Measurements from ENCODE around the gene SLC44A3.

The SLC44A3 gene

GRCh38 chr1:94787691-94788090, 32.5 kb upstream of the SLC44A3 start:
- Histone ChIP-seq H3K4me3 (ENCODE audit: low read depth in 1 of 2, low read length in 2 of 2) (no peak overlapping the region), H3K9ac (ENCODE audit: low read length) (no peak overlapping the region), H3K4me1 (ENCODE audit: insufficient read depth, low read length) (peaks cover 26% of the 10 kb centered on the region), H3K9me3 (ENCODE audit: low read length) (no peaks in the 10 kb centered on the region), H3K36me3 (ENCODE audit: insufficient read depth, low read length) (no peaks in the 10 kb centered on the region), H3K27me3 (ENCODE audit: control insufficient read depth in 1 of 2, insufficient read depth in 2 of 2, low read length in 2 of 2) (no peaks in the 10 kb centered on the region), H3K27ac (ENCODE audit: low read depth, low read length) (no peak overlapping the region)

DNA sequence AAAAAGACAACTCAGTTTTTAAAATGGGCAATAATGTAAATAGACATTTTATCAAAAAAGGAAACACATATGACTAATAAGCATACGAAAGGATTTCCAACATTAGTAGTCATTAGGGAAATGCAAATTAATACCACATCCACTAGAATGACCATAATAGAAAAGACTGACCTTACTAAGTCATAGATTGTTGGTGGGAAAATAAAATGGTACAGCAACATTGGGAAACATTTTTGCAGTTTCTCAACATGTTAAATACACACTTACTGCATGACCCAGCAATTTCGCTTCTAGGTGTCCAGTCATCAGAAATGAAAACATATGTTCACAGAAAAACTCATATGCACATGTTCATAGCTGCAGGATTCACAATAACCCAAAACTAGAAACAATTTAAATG, 29.9 kb upstream of the SLC44A3 start:
- Histone ChIP-seq H3K9ac (ENCODE audit: low read length) (no peak overlapping the region), H3K4me3 (ENCODE audit: low read depth in 1 of 2, low read length in 2 of 2) (no peak overlapping the region), H3K27ac (ENCODE audit: low read depth, low read length) (no peak overlapping the region)

GRCh38 chr1:94790670-94791069, 29.5 kb upstream of the SLC44A3 start:
- Histone ChIP-seq H3K9ac (ENCODE audit: low read length) (no peak overlapping the region), H3K9me3 (ENCODE audit: low read length) (no peaks in the 10 kb centered on the region), H3K4me3 (ENCODE audit: low read depth in 1 of 2, low read length in 2 of 2) (no peak overlapping the region), H3K27ac (ENCODE audit: low read depth, low read length) (no peak overlapping the region), H3K4me1 (ENCODE audit: insufficient read depth, low read length) (peaks cover 19% of the 10 kb centered on the region), H3K36me3 (ENCODE audit: insufficient read depth, low read length) (no peaks in the 10 kb centered on the region), H3K27me3 (ENCODE audit: control insufficient read depth in 1 of 2, insufficient read depth in 2 of 2, low read length in 2 of 2) (no peaks in the 10 kb centered on the region)

More for the DNA sequence above, 29.9 kb upstream of the SLC44A3 start:
- Histone ChIP-seq H3K27me3 (ENCODE audit: control insufficient read depth in 1 of 2, insufficient read depth in 2 of 2, low read length in 2 of 2) (no peaks in the 10 kb centered on the region), H3K36me3 (ENCODE audit: insufficient read depth, low read length) (no peaks in the 10 kb centered on the region), H3K9me3 (ENCODE audit: low read length) (no peaks in the 10 kb centered on the region), H3K4me1 (ENCODE audit: insufficient read depth, low read length) (peaks cover 19% of the 10 kb centered on the region)

DNA sequence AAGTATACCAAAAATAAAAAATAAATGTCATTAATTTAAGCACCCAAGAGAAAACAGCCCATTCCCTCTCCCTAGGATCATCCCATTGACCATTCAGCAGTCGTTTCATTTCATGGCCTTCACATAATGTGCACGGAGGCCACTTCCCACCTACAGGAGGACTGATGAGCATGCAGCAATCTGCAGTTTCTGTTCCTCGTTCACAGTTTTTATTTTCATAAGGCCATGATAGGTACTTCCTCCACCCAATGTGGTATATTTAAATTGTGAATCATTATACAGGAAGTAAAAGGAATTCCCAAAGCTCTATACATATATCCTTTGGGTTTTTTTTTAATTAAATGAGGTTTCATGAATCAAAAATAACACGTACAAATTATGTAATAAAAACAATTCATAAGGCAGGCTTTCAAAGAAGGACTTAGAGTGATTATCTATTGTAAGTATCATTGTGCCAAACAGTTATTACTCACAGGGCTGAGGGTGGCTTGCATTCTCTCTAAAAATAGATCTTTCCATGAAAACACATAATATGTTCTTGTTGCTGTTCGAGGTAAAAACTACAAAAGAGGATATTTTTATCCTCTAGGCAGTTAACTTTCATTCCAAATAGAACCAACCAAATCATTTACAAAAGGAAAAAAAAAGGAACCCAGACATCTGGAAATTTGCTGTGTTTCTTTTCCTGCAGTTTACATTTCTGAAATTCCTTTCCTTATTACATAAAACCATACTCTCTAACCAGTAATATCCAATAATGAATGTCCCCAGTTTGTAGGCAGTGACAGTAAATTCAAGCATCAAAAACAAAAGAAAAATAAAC, 27.5 kb upstream of the SLC44A3 start:
- H3K4me1 ChIP-seq (ENCODE audit: insufficient read depth, low read length), result peaks cover 19% of the 10 kb centered on the region
- no peaks in the 10 kb centered on the region for H3K9me3 ChIP-seq (ENCODE audit: low read length)
- H3K9ac ChIP-seq (ENCODE audit: low read length), result no peak overlapping the region
- H3K27ac ChIP-seq (ENCODE audit: low read depth, low read length), result peak overlapping the region; percentile 10
- no peaks in the 10 kb centered on the region for H3K36me3 ChIP-seq (ENCODE audit: insufficient read depth, low read length)
- H3K4me3 ChIP-seq (ENCODE audit: low read depth in 1 of 2, low read length in 2 of 2), result no peak overlapping the region
- H3K27me3 ChIP-seq (ENCODE audit: control insufficient read depth in 1 of 2, insufficient read depth in 2 of 2, low read length in 2 of 2), result no peaks in the 10 kb centered on the region

DNA sequence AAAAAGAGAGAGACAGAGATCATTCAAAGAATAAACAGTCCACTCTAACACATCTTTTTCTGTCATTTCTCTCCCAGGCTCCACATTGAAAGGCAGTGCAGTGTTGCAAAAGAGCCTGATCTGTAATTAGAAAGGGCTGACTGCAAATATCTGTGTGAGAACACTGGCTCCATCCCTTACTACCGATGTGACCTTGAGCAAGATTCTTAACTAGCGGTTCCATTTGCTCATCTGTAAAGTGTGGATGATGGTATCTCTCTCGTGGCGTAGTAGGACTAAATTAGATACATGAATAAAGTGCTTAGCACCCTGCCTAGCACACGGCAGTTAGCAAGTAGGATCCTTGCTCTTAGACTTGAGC, 26.9 kb upstream of the SLC44A3 start:
- H3K4me3 ChIP-seq (ENCODE audit: low read depth in 1 of 2, low read length in 2 of 2), result no peak overlapping the region
- H3K36me3 ChIP-seq (ENCODE audit: insufficient read depth, low read length), result no peaks in the 10 kb centered on the region
- H3K9ac ChIP-seq (ENCODE audit: low read length), result no peak overlapping the region
- H3K27me3 ChIP-seq (ENCODE audit: control insufficient read depth in 1 of 2, insufficient read depth in 2 of 2, low read length in 2 of 2), result no peaks in the 10 kb centered on the region
- no peaks in the 10 kb centered on the region for H3K9me3 ChIP-seq (ENCODE audit: low read length)
- peaks cover 19% of the 10 kb centered on the region for H3K4me1 ChIP-seq (ENCODE audit: insufficient read depth, low read length)
- H3K27ac ChIP-seq (ENCODE audit: low read depth, low read length), result peak overlapping the region; percentile 10

GRCh38 chr1:94795434-94795833, 24.7 kb upstream of the SLC44A3 start:
- Histone ChIP-seq H3K4me1 (ENCODE audit: insufficient read depth, low read length) (peaks cover 19% of the 10 kb centered on the region), H3K36me3 (ENCODE audit: insufficient read depth, low read length) (no peaks in the 10 kb centered on the region), H3K27me3 (ENCODE audit: control insufficient read depth in 1 of 2, insufficient read depth in 2 of 2, low read length in 2 of 2) (no peaks in the 10 kb centered on the region), H3K9ac (ENCODE audit: low read length) (no peak overlapping the region), H3K4me3 (ENCODE audit: low read depth in 1 of 2, low read length in 2 of 2) (no peak overlapping the region), H3K9me3 (ENCODE audit: low read length) (no peaks in the 10 kb centered on the region), H3K27ac (ENCODE audit: low read depth, low read length) (no peak overlapping the region)

DNA sequence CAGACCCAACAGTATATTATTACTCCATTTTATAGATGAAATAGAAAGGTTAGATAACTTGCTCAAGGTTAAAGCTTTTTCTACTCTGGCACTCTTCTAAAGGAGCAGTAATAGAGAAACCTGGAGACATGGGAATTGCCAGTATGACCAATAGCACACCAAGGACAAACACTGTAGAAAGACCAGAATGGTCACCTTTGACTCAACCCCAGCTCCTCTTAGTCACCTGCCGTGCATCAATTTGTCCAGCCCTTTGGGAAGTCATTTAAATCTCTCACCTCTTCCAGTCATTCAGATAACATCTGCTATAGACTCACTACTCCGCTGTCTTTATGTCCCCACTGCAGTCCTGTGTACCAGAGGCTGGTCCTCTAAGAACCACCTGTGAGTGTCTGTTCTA, 23.9 kb upstream of the SLC44A3 start:
- H3K4me1 ChIP-seq (ENCODE audit: insufficient read depth, low read length), result peaks cover 19% of the 10 kb centered on the region
- no peak overlapping the region for H3K27ac ChIP-seq (ENCODE audit: low read depth, low read length)
- H3K4me3 ChIP-seq (ENCODE audit: low read depth in 1 of 2, low read length in 2 of 2), result no peak overlapping the region
- no peaks in the 10 kb centered on the region for H3K27me3 ChIP-seq (ENCODE audit: control insufficient read depth in 1 of 2, insufficient read depth in 2 of 2, low read length in 2 of 2)
- H3K9ac ChIP-seq (ENCODE audit: low read length), result no peak overlapping the region
- no peaks in the 10 kb centered on the region for H3K36me3 ChIP-seq (ENCODE audit: insufficient read depth, low read length)
- no peaks in the 10 kb centered on the region for H3K9me3 ChIP-seq (ENCODE audit: low read length)

DNA sequence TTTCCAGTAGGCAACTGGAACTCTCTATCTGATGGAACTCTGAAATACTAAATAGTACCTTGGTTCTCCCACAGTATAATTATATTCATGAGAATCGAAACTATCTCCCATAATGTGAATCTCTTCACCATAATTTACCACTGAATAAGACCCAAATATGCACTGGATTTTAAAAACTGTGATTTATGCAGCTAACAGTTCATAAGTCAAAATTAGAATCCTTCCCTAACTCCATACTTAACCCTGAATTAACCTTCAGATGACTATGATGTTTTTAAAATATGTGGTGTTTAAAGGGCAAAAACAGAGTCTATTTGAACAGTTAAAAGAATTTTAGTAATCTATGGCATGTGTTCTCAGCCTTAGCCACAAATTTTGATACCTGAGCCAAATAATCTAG, 22.9 kb upstream of the SLC44A3 start:
- H3K36me3 ChIP-seq (ENCODE audit: insufficient read depth, low read length), result no peaks in the 10 kb centered on the region
- H3K27ac ChIP-seq (ENCODE audit: low read depth, low read length), result no peak overlapping the region
- H3K4me3 ChIP-seq (ENCODE audit: low read depth in 1 of 2, low read length in 2 of 2), result no peak overlapping the region
- no peaks in the 10 kb centered on the region for H3K9me3 ChIP-seq (ENCODE audit: low read length)
- no peak overlapping the region for H3K9ac ChIP-seq (ENCODE audit: low read length)
- H3K4me1 ChIP-seq (ENCODE audit: insufficient read depth, low read length), result peaks cover 24% of the 10 kb centered on the region
- H3K27me3 ChIP-seq (ENCODE audit: control insufficient read depth in 1 of 2, insufficient read depth in 2 of 2, low read length in 2 of 2), result no peaks in the 10 kb centered on the region

DNA sequence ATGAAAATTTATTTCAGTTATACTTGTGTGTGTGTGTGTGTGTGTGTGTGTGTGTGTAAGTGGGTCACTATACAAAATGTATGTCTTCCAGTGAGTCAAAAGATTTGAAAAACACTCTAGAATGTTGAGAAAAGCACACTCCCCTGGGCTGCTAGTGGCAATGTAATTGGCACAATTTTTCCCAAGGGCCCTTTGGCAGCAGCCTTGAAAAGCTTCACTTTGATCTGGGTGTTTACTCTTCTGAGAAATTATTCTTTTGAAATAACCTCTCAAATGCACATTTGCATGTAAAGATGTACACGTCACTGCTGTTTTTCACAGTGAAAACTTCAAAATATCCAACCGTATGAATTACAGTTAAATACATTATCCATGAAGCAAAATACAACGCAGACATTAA, 22.1 kb upstream of the SLC44A3 start:
- H3K9ac ChIP-seq (ENCODE audit: low read length), result no peak overlapping the region
- no peak overlapping the region for H3K27ac ChIP-seq (ENCODE audit: low read depth, low read length)
- no peaks in the 10 kb centered on the region for H3K27me3 ChIP-seq (ENCODE audit: control insufficient read depth in 1 of 2, insufficient read depth in 2 of 2, low read length in 2 of 2)
- H3K36me3 ChIP-seq (ENCODE audit: insufficient read depth, low read length), result no peaks in the 10 kb centered on the region
- H3K4me1 ChIP-seq (ENCODE audit: insufficient read depth, low read length), result peaks cover 24% of the 10 kb centered on the region
- no peaks in the 10 kb centered on the region for H3K9me3 ChIP-seq (ENCODE audit: low read length)
- H3K4me3 ChIP-seq (ENCODE audit: low read depth in 1 of 2, low read length in 2 of 2), result no peak overlapping the region

DNA sequence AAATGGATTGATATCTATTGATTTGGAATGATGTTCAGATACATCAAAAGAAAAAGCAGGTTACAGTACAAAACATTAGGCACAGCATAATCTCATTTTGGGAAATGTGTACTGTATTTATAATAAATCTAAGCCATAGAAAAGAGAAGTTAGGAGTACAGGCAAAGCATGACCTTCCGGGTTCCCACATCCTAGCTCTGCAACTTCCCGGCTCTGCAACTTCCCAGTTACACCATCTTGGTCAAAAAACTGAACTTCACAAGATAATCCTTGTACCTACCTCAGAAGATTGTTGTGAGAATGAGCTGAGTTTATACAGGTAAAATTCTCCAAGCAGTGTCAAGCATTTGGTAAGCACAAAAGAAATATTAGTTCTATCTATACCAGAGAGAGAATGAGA, 21.7 kb upstream of the SLC44A3 start:
- Histone ChIP-seq H3K9me3 (ENCODE audit: low read length) (no peaks in the 10 kb centered on the region), H3K9ac (ENCODE audit: low read length) (no peak overlapping the region), H3K36me3 (ENCODE audit: insufficient read depth, low read length) (no peaks in the 10 kb centered on the region), H3K27me3 (ENCODE audit: control insufficient read depth in 1 of 2, insufficient read depth in 2 of 2, low read length in 2 of 2) (no peaks in the 10 kb centered on the region), H3K27ac (ENCODE audit: low read depth, low read length) (no peak overlapping the region), H3K4me1 (ENCODE audit: insufficient read depth, low read length) (peaks cover 24% of the 10 kb centered on the region), H3K4me3 (ENCODE audit: low read depth in 1 of 2, low read length in 2 of 2) (no peak overlapping the region)

GRCh38 chr1:94799206-94799605, 21.0 kb upstream of the SLC44A3 start:
- Histone ChIP-seq H3K27ac (ENCODE audit: low read depth, low read length) (no peak overlapping the region), H3K27me3 (ENCODE audit: control insufficient read depth in 1 of 2, insufficient read depth in 2 of 2, low read length in 2 of 2) (no peaks in the 10 kb centered on the region), H3K4me3 (ENCODE audit: low read depth in 1 of 2, low read length in 2 of 2) (no peak overlapping the region), H3K4me1 (ENCODE audit: insufficient read depth, low read length) (peaks cover 28% of the 10 kb centered on the region), H3K9me3 (ENCODE audit: low read length) (no peaks in the 10 kb centered on the region), H3K36me3 (ENCODE audit: insufficient read depth, low read length) (no peaks in the 10 kb centered on the region), H3K9ac (ENCODE audit: low read length) (no peak overlapping the region)

DNA sequence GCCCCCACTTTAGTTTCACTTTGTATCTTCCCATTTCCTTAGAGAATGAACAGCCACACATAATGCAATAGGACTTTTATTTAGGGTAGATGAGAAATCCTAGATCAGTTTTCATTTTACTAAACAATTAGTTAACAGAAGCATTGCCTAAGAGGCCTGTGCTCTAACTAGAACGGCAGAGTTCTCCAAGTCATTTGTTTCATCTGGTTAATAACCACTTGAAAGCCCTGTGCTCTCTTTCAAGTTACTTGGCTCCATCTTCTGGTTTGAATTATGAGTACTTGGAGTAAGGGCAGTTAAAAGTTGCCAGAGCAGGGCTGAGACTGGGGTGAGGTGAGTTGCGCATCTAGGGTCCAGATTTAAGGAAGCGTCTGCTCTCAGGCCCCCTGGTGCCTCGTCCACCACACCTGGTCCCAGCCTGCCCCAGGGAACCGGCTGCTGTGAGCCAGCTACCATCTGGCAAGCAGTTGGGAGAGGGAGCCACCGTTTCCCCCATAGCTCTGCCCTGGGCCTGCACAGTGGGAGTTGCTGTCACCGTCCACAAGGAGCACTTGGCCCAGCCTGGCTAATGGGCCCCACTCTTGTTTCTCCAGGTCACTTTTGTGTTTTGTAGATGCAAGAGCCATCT, 18.1 kb upstream of the SLC44A3 start:
- H3K9ac ChIP-seq (ENCODE audit: low read length), result peak overlapping the region; percentile 23
- no peaks in the 10 kb centered on the region for H3K36me3 ChIP-seq (ENCODE audit: insufficient read depth, low read length)
- H3K4me1 ChIP-seq (ENCODE audit: insufficient read depth, low read length), result peaks cover 36% of the 10 kb centered on the region
- peak overlapping the region in 1 of 2 donors; percentile 36 for H3K4me3 ChIP-seq (ENCODE audit: low read depth in 1 of 2, low read length in 2 of 2)
- H3K9me3 ChIP-seq (ENCODE audit: low read length), result no peaks in the 10 kb centered on the region
- H3K27ac ChIP-seq (ENCODE audit: low read depth, low read length), result peak overlapping the region; percentile 48
- H3K27me3 ChIP-seq (ENCODE audit: control insufficient read depth in 1 of 2, insufficient read depth in 2 of 2, low read length in 2 of 2), result no peaks in the 10 kb centered on the region
